GM19099 (cell line): Measurements from ENCODE around the gene RNLS.

ENCODE experiments used
- POLR2A ChIP-seq: IDR thresholded peaks from 3 replicates; pipeline ENCODE4 v1.6.1; 2011; ENCODE audit warnings: low read depth; ENCODE audit not compliant: insufficient read length; ENCODE audit errors: extremely low read depth

The RNLS gene

GRCh38 chr10:88508796-88509195 is 74.3 kb downstream of the RNLS start:
- TF ChIP-seq POLR2A: no peak

GRCh38 chr10:88507826-88508453 is 75.2 kb downstream of the RNLS start:
- TF ChIP-seq POLR2A: no peak

- TF ChIP-seq POLR2A: no peak
Observed at GRCh38 chr10:88507404-88507803, 75.7 kb downstream of the RNLS start.

GRCh38 chr10:88505680-88506215 is 77.4 kb downstream of the RNLS start:
- TF ChIP-seq POLR2A: no peak

GRCh38 chr10:88505265-88505664 is 77.9 kb downstream of the RNLS start:
- no peak for TF ChIP-seq POLR2A

- no peak for TF ChIP-seq POLR2A
Observed at GRCh38 chr10:88500656-88501055, 82.5 kb downstream of the RNLS start.

- TF ChIP-seq POLR2A: no peak
Observed at GRCh38 chr10:88499569-88500470, 83.3 kb downstream of the RNLS start.

- TF ChIP-seq POLR2A: no peak
Observed at GRCh38 chr10:88497913-88498312, 85.2 kb downstream of the RNLS start.

GRCh38 chr10:88494537-88494936 is 88.6 kb downstream of the RNLS start:
- TF ChIP-seq POLR2A: no peak

GRCh38 chr10:88493691-88494483 is 89.2 kb downstream of the RNLS start:
- TF ChIP-seq POLR2A: no peak

GRCh38 chr10:88491314-88491713 is 91.8 kb downstream of the RNLS start:
- TF ChIP-seq POLR2A: no peak

- TF ChIP-seq POLR2A: no peak
Observed at GRCh38 chr10:88490231-88490980, 92.7 kb downstream of the RNLS start.

- TF ChIP-seq POLR2A: no peak
Observed at GRCh38 chr10:88489107-88489506, 94.0 kb downstream of the RNLS start.

GRCh38 chr10:88482220-88482619 is 100.9 kb downstream of the RNLS start:
- TF ChIP-seq POLR2A: no peak
